ENCODE data around the gene PRSS12. TPM values are rescaled to one million over a fixed set of nuclear protein-coding genes. Genes with fewer than 3 reads are reported as not detected.

Gene PRSS12
- total RNA-seq, 1 experiment from 2014 or later, result 11.3 TPM

DNA sequence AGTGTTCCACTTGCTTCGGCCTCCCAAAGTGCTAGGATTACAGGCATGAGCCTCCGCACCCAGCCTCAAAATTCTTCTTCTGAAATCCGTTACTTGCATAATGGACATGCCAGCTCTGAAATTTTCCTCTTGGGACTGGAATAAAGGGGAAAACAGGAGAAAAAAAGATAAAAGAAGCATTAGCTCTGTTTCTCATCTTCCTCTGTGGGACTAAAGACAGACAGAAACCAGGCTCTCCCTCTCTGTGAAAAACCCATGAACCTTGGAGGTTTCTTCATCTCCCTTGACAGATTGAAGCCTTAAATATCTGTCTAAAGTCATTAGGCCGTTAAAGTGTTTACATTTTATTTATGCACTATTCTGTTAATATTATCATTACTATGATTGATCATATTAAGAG, 19.4 kb upstream of the PRSS12 start:
- no peak overlapping the region for H3K4me3 ChIP-seq
- H3K4me1 ChIP-seq (replicated peaks; ENCODE audit: insufficient read depth), result no peaks in the 10 kb centered on the region
- no peak overlapping the region for H3K4me2 ChIP-seq
- H3K9me3 ChIP-seq (ENCODE audit: insufficient read depth, low read depth), result no peaks in the 10 kb centered on the region
- H3F3A ChIP-seq (ENCODE audit: insufficient read depth, low read depth), result no peaks in the 10 kb centered on the region
- POLR2A ChIA-PET (ENCODE audit: unreplicated experiment), result no interaction called here
- H3K27me3 ChIP-seq (ENCODE audit: insufficient read depth, low read depth), result no peaks in the 10 kb centered on the region
- no peaks in the 10 kb centered on the region for H3K9me2 ChIP-seq (ENCODE audit: insufficient read depth)
- TF ChIP-seq, protein P1, sequence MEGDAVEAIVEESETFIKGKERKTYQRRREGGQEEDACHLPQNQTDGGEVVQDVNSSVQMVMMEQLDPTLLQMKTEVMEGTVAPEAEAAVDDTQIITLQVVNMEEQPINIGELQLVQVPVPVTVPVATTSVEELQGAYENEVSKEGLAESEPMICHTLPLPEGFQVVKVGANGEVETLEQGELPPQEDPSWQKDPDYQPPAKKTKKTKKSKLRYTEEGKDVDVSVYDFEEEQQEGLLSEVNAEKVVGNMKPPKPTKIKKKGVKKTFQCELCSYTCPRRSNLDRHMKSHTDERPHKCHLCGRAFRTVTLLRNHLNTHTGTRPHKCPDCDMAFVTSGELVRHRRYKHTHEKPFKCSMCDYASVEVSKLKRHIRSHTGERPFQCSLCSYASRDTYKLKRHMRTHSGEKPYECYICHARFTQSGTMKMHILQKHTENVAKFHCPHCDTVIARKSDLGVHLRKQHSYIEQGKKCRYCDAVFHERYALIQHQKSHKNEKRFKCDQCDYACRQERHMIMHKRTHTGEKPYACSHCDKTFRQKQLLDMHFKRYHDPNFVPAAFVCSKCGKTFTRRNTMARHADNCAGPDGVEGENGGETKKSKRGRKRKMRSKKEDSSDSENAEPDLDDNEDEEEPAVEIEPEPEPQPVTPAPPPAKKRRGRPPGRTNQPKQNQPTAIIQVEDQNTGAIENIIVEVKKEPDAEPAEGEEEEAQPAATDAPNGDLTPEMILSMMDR (conservative IDR thresholded peaks at IDR 0.05), result no peak
- TF ChIP-seq EZH2 (IDR thresholded peaks at IDR 0.05; ENCODE audit: low read depth), result no peak
- H3K36me3 ChIP-seq (ENCODE audit: low read depth), result no peaks in the 10 kb centered on the region
- H2AFZ ChIP-seq, result no peak overlapping the region
- intact Hi-C loops (cut with micrococcal nuclease; ENCODE audit: unreplicated experiment), result no loop called here
- no peaks in the 10 kb centered on the region for H3K79me2 ChIP-seq (ENCODE audit: low read depth)
- CTCF ChIA-PET, result no interaction called here
- no TSS peak for BruUV-seq (replicated peaks)
- DNase-seq, result no peak
- H4K20me1 ChIP-seq (ENCODE audit: insufficient read depth), result no peaks in the 10 kb centered on the region
- no peak overlapping the region for H3K27ac ChIP-seq

DNA sequence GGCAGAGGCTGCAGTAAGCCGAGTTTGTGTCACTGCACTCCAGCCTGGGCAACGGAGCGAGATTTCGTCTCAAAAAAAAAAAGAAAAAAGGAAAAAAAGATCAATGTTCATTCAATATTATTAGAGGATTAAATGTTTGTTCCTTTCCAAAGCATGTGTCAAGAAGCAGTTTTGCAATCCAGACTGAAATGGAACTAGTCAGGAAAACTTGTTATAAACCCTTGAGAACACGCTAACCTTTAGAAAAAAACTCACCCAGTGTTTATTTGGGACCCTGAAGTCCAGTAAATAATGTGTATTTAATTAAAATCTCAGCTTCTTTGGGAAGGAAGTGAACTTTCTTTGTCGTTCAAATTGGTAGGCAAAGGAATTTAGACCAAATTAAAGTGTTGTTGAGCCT, 16.4 kb upstream of the PRSS12 start:
- Histone ChIP-seq H3K9me3 (ENCODE audit: insufficient read depth, low read depth) (no peaks in the 10 kb centered on the region), H3K4me2 (no peak overlapping the region), H3K4me1 (replicated peaks; ENCODE audit: insufficient read depth) (no peaks in the 10 kb centered on the region), H4K20me1 (ENCODE audit: insufficient read depth) (no peaks in the 10 kb centered on the region), H3K27ac (no peak overlapping the region), H3K4me3 (no peak overlapping the region), H3K27me3 (ENCODE audit: insufficient read depth, low read depth) (no peaks in the 10 kb centered on the region), H3K36me3 (ENCODE audit: low read depth) (no peaks in the 10 kb centered on the region), H3K9me2 (ENCODE audit: insufficient read depth) (no peaks in the 10 kb centered on the region), H3F3A (ENCODE audit: insufficient read depth, low read depth) (no peaks in the 10 kb centered on the region), H3K79me2 (ENCODE audit: low read depth) (no peaks in the 10 kb centered on the region), H2AFZ (no peak overlapping the region)
- BruUV-seq (replicated peaks), result no TSS peak
- no peak for TF ChIP-seq EZH2 (IDR thresholded peaks at IDR 0.05; ENCODE audit: low read depth)
- TF ChIP-seq, protein P1 (conservative IDR thresholded peaks at IDR 0.05), result no peak
- ChIA-PET POLR2A (ENCODE audit: unreplicated experiment) (no interaction called here), CTCF (no interaction called here)
- intact Hi-C loops (cut with micrococcal nuclease; ENCODE audit: unreplicated experiment), result no loop called here
- DNase-seq, result no peak

DNA sequence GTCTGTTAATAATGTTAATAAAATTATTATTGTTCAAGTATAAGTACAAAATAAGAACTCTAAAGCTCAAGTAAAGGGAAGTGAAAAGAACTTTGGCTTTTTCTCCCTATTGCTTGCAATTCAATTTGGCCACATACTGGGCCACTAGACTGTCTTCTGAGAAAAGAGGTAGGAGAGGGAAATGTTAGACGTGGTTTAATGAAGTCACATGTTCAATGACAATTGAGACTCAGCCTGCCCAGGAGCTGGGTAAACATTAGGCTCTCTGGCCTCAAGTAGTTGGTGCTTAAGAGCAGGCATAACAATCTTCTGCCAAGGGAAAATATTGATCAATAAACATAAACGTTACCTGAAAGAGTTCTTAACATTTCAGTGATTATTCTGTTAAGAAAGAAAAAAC, 15.1 kb upstream of the PRSS12 start:
- no peaks in the 10 kb centered on the region for H3K4me1 ChIP-seq (replicated peaks; ENCODE audit: insufficient read depth)
- H3K9me2 ChIP-seq (ENCODE audit: insufficient read depth), result no peaks in the 10 kb centered on the region
- no peaks in the 10 kb centered on the region for H3F3A ChIP-seq (ENCODE audit: insufficient read depth, low read depth)
- no peak overlapping the region for H2AFZ ChIP-seq
- no peaks in the 10 kb centered on the region for H3K79me2 ChIP-seq (ENCODE audit: low read depth)
- no peaks in the 10 kb centered on the region for H3K9me3 ChIP-seq (ENCODE audit: insufficient read depth, low read depth)
- no peaks in the 10 kb centered on the region for H3K36me3 ChIP-seq (ENCODE audit: low read depth)
- H3K4me3 ChIP-seq, result no peak overlapping the region
- no peak for DNase-seq
- no peaks in the 10 kb centered on the region for H3K27me3 ChIP-seq (ENCODE audit: insufficient read depth, low read depth)
- CTCF ChIA-PET, result no interaction called here
- intact Hi-C loops (cut with micrococcal nuclease; ENCODE audit: unreplicated experiment), result no loop called here
- H3K4me2 ChIP-seq, result no peak overlapping the region
- no peak for TF ChIP-seq EZH2 (IDR thresholded peaks at IDR 0.05; ENCODE audit: low read depth)
- TF ChIP-seq, protein P1 (conservative IDR thresholded peaks at IDR 0.05), result no peak
- POLR2A ChIA-PET (ENCODE audit: unreplicated experiment), result no interaction called here
- no peak overlapping the region for H3K27ac ChIP-seq
- no TSS peak for BruUV-seq (replicated peaks)
- no peaks in the 10 kb centered on the region for H4K20me1 ChIP-seq (ENCODE audit: insufficient read depth)
